Activated naive CD8-positive, alpha-beta T cell treated with anti-CD3 and anti-CD28 coated beads, Interleukin-2, amount 50 U/mL, for 16 hours (primary cell): Measurements from ENCODE around the gene CHD9.
"Not testable (repeated sequence)": the region's sequence is repeated elsewhere in the genome, so short reads cannot be mapped to it uniquely, and the experiment has no call there.

Source experiments
- DNase-seq: peaks from one replicate; pipeline ENCODE4 v3.0.0-alpha.2; 2020; ENCODE audit warnings: low read depth, low spot score

CHD9 gene

DNA sequence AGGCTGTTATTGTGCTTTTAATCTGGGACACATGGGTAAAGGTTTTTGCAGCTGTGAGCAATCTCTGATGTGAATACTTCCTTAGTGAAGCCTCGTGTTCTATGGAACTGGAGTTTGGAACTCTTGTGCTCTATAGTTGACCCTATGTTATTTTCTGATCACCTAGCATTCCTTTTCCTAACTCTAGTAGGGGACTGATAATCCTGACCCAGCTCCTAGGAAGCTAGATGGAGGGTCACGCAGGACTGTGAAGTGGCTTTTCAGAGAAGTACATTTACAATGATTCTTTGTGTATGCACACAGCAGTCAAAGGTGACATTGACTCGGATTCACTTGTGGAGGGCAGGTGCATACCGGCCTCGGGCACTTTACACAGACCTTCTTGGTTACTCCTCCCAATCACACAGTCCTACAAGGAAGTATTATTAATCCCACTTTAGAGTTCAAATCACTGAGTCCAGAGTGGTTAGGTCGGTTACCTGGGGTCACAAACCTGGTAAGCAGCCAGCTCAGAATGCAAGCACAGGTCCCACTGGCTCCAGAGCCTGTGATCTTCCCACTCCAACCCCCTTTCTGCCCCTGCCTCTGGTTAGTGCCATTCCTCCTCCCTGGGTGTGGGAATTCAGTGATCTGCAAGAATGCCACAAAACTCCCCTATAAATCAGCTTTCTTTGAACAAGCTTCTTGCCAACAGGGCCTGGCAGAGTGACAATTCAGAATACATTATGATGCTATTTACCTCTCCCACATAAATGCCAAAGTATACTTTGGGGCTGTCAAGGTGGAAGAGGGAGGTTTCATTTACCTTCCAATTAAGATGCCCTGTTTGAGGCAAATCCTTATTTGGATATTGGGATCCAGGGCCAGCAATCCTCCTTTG is 9.2 kb upstream of the CHD9 start:
- no peak for DNase-seq

GRCh38 chr16:53047515-53047914 is 7.3 kb upstream of the CHD9 start:
- DNase-seq = not testable (repeated sequence)

- DNase-seq = no peak
These were observed 6.5 kb upstream of the CHD9 start for GRCh38 chr16:53048139-53048915.

DNA sequence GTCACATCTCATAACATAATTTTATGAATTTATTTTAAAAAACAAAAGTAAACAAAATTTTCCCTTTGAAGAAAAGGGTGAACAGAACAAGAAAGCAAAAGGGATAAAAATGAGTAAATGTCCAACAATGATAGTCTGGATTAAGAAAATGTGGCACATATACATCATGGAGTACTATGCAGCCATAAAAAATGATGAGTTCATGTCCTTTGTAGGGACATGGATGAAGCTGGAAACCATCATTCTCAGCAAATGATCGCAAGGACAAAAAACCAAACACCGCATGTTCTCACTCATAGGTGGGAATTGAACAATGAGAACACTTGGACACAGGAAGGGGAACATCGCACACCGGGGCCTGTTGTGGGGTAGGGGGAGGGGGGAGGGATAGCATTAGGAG is 3.5 kb upstream of the CHD9 start:
- DNase-seq = not testable (repeated sequence)

GRCh38 chr16:53052519-53053501 is 2.0 kb upstream of the CHD9 start, which contains the start of gene CHD9NB:
TSS of gene CHD9NB (minus strand) at chr16:53052897. CDS start at chr16:53044158, 8,739 bp downstream.
- DNase-seq = no peak

- peak; percentile 3 for DNase-seq
These were observed 673 bp upstream of the CHD9 start for GRCh38 chr16:53053967-53054669.

DNA sequence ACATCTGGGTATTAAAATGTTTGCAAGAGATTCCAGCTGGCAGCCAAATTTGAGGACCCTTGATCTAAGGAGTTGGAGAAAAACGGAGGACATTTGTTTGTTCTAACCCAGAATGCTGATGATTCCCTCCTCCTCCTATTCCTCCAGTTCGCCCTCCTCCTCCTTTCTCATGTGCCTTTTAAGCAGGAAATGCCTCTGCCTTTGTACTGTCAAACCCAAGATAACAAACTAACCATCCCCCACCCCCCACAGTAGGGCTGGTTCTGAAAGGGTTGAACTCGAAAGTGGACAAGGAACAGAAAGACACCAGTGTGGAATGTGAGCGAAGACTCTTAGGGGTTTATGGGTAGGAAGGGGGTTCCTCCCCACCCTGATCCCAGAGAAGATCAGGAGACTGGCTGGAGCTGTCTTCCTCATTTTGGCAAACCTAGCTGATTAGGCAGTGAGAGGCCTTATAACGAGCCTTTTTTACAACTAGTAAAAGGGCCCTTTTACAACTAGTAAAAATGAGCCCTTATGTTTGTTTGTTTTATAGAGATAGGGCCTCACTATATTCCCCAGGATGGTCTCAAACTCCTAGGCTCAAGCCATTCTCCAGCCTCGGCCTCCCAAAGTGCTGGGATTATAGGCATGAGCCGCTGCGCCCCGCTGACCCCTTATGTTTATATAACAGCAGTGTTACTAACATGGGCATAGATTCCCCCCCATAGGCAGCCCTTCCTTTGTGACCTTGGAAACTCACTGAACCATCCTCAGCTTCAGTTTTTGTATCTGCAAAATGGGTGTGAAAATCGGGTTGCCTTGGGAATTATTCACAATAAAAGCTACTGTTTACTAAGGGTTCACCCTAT is 975 bp downstream of the CHD9 start:
- DNase-seq = no peak

GRCh38 chr16:53056392-53056881 is 1.6 kb downstream of the CHD9 start:
- no peak for DNase-seq

DNA sequence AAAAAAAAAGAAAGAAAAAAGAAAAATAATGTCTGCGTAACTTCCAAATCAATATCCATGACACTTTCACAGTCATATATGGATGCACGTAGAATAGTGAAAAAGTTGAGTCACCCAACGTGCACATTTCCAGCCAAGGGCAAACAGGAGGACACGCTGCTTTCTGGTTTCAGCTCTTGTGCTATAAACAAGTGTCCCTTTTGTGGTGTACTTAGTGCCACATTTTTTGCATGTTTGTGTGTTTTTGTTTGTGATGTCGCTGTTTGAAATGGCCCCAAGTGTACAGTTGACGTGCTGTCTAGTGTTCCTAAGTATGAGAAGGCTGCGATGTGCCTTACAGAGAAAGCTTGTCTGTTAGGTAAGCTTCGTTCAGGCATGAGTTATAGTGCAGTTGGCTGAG is 2.9 kb downstream of the CHD9 start:
- DNase-seq = no peak

DNA sequence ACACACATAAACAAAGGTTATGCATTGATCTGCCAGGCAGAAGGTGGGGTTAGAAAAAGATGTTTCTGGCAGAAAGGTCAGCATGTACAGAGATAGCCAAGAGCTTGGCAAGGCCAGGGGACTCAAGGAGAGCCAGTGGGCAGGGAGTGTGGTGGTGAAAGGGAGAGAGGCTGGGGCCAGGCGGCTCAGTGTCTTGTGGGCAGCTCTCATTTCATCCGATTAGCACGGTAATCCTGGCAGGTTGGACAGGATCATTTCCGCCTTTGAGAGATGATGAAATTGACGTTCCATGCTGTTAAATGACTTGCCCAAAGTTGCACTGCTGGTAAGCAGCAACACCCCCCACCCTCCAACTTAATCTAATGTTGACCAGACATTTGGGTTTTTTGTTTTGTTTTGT is 3.6 kb downstream of the CHD9 start:
- DNase-seq = no peak

DNA sequence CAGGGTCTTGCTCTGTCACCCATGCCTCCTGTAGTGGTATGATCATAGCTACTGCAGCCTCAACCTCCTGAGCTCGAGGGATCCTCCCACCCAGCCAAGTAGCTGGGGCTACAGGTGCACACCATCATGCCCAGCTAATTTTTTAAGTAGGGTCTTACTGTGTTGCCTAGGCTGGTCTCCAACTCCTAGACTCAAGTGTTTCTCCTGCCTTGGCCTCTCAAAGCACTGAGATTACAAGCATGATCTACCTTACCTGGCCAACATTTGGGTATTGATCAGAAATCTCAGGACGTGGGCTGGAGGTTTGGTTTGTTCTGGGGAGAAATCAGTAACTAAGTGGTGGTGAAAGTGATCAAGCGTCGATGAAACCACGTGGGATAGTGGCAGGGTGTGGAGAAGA is 4.1 kb downstream of the CHD9 start:
- no peak for DNase-seq

- no peak for DNase-seq
These were observed 4.9 kb downstream of the CHD9 start for GRCh38 chr16:53059672-53060071.

GRCh38 chr16:53061256-53061655 is 6.5 kb downstream of the CHD9 start:
- no peak for DNase-seq

DNA sequence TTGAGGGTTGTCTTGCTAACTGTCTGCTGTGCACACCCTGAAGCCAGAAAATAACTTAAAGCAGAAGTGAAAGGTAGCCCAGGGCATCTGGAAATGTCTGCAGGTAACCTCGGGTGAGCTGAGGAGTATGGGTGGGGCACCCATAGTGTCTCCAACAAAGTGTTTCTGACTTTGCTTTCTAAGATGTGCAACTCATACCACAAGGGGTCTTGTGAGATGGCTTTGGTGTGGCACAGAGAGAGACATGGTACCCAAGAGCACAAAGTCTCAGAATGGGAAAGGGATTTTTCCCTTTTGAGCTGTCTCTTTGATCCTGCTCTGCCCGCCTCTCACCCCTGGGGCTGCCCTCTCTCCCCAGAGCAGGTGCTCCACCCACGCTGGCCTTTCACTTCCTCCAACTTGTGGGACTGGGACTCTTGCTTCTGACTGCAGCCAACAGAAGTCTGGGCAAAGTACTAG is 6.9 kb downstream of the CHD9 start:
- no peak for DNase-seq

DNA sequence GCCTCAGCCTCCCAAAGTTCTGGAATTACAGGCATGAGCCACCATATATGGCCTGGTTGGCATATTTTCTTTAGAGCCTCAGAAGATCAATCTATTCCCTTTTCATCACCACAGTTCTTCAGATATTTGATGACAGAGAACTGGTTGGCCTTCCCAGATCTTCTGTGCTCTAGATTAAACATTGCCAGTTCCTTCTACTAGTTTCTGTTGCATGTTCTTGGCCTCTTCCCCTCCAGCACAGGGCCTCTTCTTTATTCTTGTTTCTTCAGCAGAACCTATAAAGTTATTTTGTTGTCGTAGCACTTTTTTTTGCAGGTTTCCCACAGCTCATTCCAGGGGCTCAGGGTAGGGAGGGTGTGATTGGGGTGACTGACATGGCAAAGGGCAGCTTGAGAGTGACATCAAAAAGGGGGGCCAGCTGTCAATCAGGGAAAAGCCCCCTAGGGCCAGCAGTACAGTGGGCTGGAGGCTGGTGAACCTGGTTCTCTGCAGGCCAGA is 9.3 kb downstream of the CHD9 start:
- DNase-seq = no peak

GRCh38 chr16:53065461-53066061 is 10.8 kb downstream of the CHD9 start:
- no peak for DNase-seq

GRCh38 chr16:53067675-53068074 is 12.9 kb downstream of the CHD9 start:
- no peak for DNase-seq

DNA sequence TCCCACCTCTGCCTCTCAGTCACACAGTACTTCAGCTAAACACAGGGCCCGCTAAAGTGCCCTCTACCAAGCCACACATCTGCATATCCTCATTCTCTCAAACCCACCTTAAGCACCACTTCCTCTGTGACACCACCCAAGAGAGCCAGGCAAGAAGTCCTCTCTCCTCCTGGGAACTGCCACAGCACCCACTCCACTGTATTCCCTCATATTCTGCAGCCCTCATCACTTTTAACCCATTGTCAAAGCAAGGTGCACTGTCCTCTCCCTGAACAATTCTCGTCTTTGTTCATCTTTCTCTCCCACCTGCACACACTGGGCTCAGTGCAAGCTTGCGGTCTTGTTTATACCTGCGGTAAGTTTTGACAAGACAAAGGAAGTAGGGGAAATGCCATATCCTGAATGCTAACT is 13.6 kb downstream of the CHD9 start:
- no peak for DNase-seq

GRCh38 chr16:53069772-53070171 is 15.0 kb downstream of the CHD9 start:
- DNase-seq = no peak
